H7 (cell line): ENCODE data around the gene RGL1. TPM values are rescaled to one million over a fixed set of nuclear protein-coding genes. Genes with fewer than 3 reads are reported as not detected.
"Not testable (repeated sequence)": the region's sequence is repeated elsewhere in the genome, so short reads cannot be mapped to it uniquely, and the experiment has no call there.

Source experiments
- DNase-seq: peaks from one replicate; pipeline ENCODE4 v3.0.0; 2012
- H3K27me3 ChIP-seq: 2 replicates; pipeline ENCODE4 v1.6.0; 2011; ENCODE audit warnings: mild to moderate bottlenecking, low read length; ENCODE audit not compliant: control insufficient read depth, insufficient read depth
- H3K36me3 ChIP-seq: replicated peaks from 2 replicates; pipeline ENCODE4 v1.5.1; 2011; ENCODE audit warnings: low read length; ENCODE audit not compliant: control insufficient read depth, insufficient read depth
- H3K4me3 ChIP-seq: 2 replicates; pipeline ENCODE4 v1.5.1; 2011; ENCODE audit warnings: low read depth, mild to moderate bottlenecking, control low read depth, low read length, moderate library complexity; ENCODE audit not compliant: insufficient read depth
- total RNA-seq: library from RNA; depleted of rRNA; stranded (reverse); fragments of >200 nt; shearing (Covaris generic); gene quantifications from 2 replicates; pipeline ENCODE4 v1.2.3, GENCODE V29; 2014

RGL1 gene
- total RNA-seq, 1 experiment from 2014 or later: 3.2 TPM

DNA sequence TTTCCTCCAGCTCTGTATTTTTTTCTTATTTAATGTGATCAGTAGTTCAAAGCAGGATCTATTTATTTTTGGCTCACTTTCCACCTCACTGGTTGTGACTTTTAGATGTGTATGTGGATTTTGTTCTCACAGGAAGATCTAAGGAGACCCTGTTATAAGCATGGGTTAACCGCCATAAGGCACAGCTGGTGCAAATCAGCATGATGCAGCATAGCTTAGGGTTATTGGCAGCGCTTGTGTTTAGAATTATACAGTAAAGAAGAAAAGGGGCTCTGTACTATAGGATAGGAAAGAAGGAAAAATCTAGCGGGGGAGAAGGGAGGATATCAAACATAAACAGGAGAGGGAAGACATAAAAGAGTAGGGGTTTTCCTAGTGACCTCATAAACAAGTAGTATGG lies 26.9 kb upstream of the RGL1 start:
- Histone ChIP-seq H3K4me3 (no peak overlapping the region), H3K27me3 (no peaks in the 10 kb centered on the region), H3K36me3 (no peaks in the 10 kb centered on the region)
- no peak for DNase-seq

DNA sequence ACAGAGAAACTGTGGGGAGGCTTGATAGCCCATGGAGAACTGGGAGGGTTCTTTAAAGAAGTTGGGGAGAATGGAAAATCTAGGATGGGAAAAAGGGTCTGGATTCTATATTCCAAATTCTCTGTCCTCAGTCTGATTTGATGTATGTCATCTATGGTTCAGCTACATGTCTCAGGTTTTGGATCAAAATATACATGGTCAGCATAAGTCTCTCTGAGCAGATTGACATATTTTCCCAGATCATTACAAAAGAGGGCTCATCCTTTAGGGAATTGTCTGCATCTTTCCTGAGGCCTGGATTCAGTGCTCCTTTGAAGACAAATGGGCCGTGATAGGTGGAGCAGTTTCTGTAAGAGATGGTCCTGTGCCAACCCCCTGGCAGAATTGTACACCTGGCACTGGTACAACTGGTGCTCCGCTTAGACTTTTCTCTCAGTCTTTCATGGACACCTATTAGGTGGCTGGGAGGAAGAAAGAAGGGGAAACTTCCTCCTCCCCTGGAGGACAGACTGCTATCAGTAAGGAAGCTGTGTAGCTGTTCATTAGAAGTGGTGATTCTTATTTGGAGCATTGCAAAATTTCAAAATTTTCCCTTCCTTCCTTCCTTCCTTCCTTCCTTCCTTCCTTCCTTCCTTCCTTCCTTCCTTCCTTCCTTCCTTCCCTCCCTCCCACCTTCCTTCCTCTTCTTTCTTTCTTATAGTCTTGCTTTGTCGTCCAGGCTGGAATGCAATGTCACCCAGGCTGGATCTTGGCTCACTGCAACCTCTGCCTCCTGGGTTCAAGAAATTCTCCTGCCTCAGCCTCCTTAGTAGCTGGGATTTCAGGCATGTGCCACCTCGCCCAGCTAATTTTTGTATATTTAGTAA lies 26.1 kb upstream of the RGL1 start:
- DNase-seq: no peak
- Histone ChIP-seq H3K4me3 (no peak overlapping the region), H3K27me3 (no peaks in the 10 kb centered on the region), H3K36me3 (no peaks in the 10 kb centered on the region)

DNA sequence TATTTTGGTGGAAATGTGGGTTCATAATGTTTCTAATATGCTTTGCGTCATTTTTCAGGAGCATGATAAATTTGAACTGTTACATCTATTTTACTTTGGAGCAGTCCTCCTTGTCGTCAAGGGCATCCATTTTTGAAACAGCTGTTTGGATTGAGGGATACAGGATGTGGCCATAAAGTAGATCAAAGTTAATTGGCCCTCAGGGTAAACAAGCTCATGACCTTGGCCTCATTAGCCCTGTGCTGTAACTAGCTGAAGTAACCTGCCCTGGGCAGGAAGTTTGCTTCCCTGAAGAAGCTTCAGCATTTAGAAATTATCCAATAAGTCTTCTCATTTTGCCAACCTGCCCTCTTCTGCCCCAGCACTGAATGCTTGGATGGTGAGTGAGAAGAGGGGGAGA lies 24.8 kb upstream of the RGL1 start:
- Histone ChIP-seq H3K36me3 (no peaks in the 10 kb centered on the region), H3K4me3 (no peak overlapping the region), H3K27me3 (no peaks in the 10 kb centered on the region)
- no peak for DNase-seq

DNA sequence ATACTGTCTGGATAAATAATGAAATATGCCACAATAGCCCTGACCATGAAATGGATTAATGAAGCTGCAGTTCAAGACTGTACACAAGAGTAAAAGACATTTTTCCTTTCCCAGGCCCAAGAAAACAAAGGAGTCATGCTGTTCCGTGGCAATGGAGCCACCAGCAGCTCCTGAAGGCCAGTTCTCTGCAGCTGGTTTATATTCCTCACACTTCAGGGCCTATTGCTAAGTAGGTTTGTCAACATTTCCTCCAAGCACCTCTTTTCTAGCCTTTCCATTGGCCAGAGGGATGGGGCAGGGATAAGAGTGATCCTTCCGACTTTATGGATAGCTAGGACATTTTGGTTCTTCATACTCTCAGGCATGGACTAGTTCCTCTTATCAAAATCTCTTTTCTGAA lies 24.2 kb upstream of the RGL1 start:
- Histone ChIP-seq H3K27me3 (no peaks in the 10 kb centered on the region), H3K36me3 (no peaks in the 10 kb centered on the region), H3K4me3 (no peak overlapping the region)
- no peak for DNase-seq

DNA sequence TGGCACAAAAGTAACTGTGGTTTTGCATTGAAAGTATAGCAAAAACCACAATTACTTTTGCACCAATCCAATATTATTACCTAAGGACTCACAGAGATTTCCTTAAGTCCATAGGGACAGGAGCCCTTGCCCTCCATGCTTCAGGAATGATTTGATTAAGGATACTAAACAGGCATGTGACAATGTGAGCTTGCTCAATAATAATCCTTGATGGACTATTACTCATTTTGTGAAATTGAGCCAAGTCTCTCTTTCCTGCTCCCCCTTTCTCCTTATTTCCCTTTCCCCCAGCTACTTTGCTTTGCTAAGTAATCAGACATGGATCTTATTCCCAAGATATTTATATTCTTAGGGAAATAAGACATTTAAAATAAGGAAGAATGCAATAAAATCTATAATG lies 21.6 kb upstream of the RGL1 start:
- Histone ChIP-seq H3K27me3 (no peaks in the 10 kb centered on the region), H3K36me3 (no peaks in the 10 kb centered on the region), H3K4me3 (no peak overlapping the region)
- DNase-seq: no peak

- no peaks in the 10 kb centered on the region for H3K36me3 ChIP-seq
Measured at GRCh38 chr1:183783767-183784637, 20.9 kb upstream of the RGL1 start.

DNA sequence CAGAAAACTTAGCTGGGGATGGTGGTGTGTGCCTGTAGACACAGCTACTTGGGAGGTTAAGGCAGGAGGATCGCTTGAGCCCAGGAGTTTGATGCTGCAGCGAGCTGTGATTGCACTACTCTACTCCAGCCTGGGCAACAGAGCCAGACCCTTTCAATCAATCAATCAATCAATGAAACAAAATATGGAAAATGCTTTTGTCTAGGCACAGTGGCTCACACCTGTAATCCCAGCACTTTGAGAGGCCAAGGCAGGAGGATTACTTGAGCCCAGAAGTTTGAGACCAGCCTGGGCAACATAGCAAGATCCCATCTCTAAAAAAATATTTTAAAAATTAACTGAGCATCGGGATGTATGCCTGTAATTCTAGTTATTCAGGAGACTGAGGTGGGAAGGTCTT lies 19.0 kb upstream of the RGL1 start:
- H3K36me3 ChIP-seq, H3K4me3 ChIP-seq, DNase-seq, H3K27me3 ChIP-seq: not testable (repeated sequence)

More at GRCh38 chr1:183783767-183784637, 20.9 kb upstream of the RGL1 start:
- no peak for DNase-seq
- H3K27me3 ChIP-seq: no peaks in the 10 kb centered on the region
- H3K4me3 ChIP-seq: no peak overlapping the region

GRCh38 chr1:183787704-183788103 lies 17.2 kb upstream of the RGL1 start:
- Histone ChIP-seq H3K36me3 (no peaks in the 10 kb centered on the region), H3K4me3 (no peak overlapping the region), H3K27me3 (no peaks in the 10 kb centered on the region)
- no peak for DNase-seq

DNA sequence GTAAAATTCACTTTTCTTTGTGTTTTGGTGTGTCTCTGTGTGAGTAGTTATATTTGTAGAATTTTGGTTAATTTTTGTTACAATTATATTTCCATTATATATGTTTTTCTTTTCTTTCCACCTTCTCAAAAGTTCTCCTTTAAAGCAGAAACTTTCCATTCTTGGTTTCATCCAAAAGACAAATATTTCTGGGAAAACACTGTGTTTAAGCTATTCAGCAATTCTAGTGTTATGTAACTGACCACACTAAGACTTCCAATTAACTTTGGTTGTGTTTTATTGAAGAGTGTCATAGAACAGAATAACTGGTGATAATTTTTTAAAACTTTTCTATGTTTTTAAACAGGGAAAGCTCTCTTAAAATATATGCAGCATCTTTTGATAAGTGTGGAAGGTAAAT lies 13.6 kb upstream of the RGL1 start:
- Histone ChIP-seq H3K27me3 (no peaks in the 10 kb centered on the region), H3K4me3 (no peak overlapping the region), H3K36me3 (no peaks in the 10 kb centered on the region)
- DNase-seq: no peak

DNA sequence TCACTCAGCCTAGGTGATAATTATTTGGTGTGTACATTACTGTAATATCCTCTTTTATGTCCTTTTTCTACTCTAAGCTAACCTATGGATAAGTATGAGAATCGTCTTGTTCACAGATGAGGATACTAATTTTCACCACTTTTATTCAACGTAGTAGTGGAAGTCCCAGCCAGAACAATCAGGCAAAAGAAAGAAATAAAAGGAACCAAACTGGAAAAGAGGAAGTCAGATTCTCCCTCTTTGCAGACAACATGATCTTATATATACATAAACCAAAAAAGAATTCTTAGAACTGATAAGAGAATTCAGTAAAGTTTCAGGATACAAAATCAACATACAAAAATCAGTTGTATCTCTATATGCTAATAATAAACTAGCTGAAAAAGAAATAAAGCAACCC lies 12.6 kb upstream of the RGL1 start:
- DNase-seq: no peak
- no peaks in the 10 kb centered on the region for H3K27me3 ChIP-seq
- H3K4me3 ChIP-seq: no peak overlapping the region
- no peaks in the 10 kb centered on the region for H3K36me3 ChIP-seq

DNA sequence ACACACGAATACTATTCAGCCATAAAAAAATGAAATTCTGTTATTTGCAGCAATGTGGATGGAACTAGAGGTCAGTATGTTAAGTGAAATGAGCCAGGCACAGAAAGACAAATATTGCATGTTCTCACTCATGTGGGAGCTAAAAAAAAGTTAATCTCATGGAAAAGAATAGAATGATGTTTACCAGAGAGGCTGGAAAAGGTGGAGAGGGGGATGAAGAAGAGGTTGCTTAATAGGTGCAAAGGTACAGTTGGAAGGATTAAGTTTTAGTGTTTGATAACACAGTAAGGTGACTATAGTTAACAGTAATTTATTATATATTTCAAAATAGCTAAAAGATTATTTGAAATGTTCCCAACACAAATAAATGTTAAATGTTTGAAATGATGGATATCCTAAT lies 10.8 kb upstream of the RGL1 start:
- no peaks in the 10 kb centered on the region for H3K27me3 ChIP-seq

GRCh38 chr1:183800449-183800848 lies 4.5 kb upstream of the RGL1 start:
- Histone ChIP-seq H3K36me3 (no peaks in the 10 kb centered on the region), H3K4me3 (no peak overlapping the region)

More for the DNA sequence above, 10.8 kb upstream of the RGL1 start:
- DNase-seq: no peak
- H3K4me3 ChIP-seq: no peak overlapping the region
- H3K36me3 ChIP-seq: no peaks in the 10 kb centered on the region

DNA sequence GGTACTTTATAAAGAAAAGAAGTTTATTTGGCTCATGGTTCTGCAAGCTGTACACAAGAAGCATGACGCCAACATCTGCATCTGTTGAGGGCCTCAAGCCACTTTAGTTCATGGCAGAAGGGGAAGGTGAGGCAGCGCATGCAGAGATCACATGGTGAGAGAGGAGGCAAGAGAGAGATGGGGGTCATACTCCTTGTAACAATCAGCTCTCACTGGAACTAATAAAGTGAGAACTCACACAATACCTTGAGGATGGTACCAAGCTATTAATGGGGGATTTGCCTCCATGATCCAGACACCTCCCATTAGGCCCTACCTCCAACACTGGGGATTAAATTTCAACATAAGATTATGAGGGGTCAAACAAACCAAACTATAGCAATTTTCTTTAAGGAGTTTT lies 3.3 kb upstream of the RGL1 start:
- no peak for DNase-seq
- peaks cover 9% of the 10 kb centered on the region for H3K27me3 ChIP-seq
- no peak overlapping the region for H3K4me3 ChIP-seq
- no peaks in the 10 kb centered on the region for H3K36me3 ChIP-seq

More at GRCh38 chr1:183800449-183800848, 4.5 kb upstream of the RGL1 start:
- peaks cover 4% of the 10 kb centered on the region for H3K27me3 ChIP-seq
- DNase-seq: no peak

GRCh38 chr1:183804387-183804786 lies 533 bp upstream of the RGL1 start:
- peaks cover 9% of the 10 kb centered on the region for H3K27me3 ChIP-seq
- DNase-seq: peak; percentile 37
- no peaks in the 10 kb centered on the region for H3K36me3 ChIP-seq
- H3K4me3 ChIP-seq: peak overlapping the region; percentile 80; the same call in 1 of the 2 replicates

GRCh38 chr1:183806125-183806524 lies 1.2 kb downstream of the RGL1 start:
- H3K27me3 ChIP-seq: peaks cover 9% of the 10 kb centered on the region

More at GRCh38 chr1:183806125-183806524, 1.2 kb downstream of the RGL1 start:
- Histone ChIP-seq H3K36me3 (no peaks in the 10 kb centered on the region), H3K4me3 (no peak overlapping the region)
- DNase-seq: no peak
